ENCODE data around the gene KIF2A.

The KIF2A gene

DNA sequence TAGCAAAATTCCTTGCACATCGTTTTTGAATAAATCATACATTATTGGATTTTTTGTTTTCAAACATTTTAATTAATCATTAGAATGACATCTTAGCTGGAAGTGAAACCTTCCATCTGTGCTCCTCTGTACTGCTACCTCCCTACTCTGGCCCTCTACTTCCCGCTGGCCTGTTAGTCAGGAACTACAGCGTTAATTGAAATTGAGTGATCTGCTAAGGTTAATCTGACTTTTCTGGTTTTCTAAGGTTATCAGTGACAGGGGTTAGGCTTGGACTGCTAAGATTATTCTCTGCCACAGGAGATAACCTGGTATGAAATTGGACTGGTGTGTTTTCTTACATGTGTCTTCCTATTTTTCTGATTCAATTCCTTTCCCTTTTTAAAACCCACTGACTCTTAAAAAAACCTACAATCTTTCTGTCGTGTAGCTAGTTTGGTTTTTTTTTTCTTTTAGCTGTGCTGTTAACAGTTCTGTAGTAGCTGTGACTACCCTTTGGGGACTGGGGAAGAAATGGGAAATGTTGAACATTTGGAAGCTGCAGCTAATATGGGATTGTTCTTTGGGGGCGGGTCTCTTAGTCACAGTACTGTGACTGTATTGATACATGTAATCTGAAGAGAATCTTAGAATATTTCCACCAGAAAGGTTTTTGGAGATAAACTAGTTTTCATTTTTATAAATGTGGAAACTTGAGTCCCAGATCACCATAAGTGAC, 4.6 kb downstream of the KIF2A start:
- intact Hi-C loops (cut with DNase I; ENCODE audit: low total_unique reads): loop anchor here (5.0 kb wide), 1 partner anchor 37 kb away; no protein-coding TSS in a partner anchor
- Histone ChIP-seq H3K27me3 (no peaks in the 10 kb centered on the region), H3K4me3 (no peak overlapping the region), H3K9me3 (no peaks in the 10 kb centered on the region), H3K27ac (no peak overlapping the region), H3K4me1 (peaks cover 0 to 31% (median 17%) of the 10 kb centered on the region in 4 donors), H3K36me3 (no peaks in the 10 kb centered on the region)
- DNase-seq: no peak
- TF ChIP-seq, protein P1, sequence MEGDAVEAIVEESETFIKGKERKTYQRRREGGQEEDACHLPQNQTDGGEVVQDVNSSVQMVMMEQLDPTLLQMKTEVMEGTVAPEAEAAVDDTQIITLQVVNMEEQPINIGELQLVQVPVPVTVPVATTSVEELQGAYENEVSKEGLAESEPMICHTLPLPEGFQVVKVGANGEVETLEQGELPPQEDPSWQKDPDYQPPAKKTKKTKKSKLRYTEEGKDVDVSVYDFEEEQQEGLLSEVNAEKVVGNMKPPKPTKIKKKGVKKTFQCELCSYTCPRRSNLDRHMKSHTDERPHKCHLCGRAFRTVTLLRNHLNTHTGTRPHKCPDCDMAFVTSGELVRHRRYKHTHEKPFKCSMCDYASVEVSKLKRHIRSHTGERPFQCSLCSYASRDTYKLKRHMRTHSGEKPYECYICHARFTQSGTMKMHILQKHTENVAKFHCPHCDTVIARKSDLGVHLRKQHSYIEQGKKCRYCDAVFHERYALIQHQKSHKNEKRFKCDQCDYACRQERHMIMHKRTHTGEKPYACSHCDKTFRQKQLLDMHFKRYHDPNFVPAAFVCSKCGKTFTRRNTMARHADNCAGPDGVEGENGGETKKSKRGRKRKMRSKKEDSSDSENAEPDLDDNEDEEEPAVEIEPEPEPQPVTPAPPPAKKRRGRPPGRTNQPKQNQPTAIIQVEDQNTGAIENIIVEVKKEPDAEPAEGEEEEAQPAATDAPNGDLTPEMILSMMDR (IDR thresholded peaks at IDR 0.05): no peak

DNA sequence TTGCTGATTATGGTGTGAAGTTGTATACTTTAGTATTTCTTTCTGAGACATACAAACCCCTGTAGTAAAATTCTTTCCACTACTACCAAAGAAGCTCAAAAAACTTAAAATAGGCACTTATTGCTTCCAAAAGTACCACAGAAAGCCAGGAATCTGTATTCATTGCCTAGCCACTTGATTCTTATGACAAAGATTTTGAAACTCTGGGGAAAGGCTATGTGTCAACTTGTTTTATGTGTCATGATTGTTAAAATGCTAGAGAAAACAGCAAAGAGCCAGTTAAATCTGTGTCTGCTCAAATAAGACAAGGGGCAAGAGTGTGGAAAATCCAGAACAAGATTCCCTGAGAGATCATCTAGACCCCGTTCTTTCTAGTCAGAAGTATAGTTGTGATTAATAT, 6.0 kb downstream of the KIF2A start:
- no peaks in the 10 kb centered on the region for H3K36me3 ChIP-seq
- no peak for DNase-seq
- H3K9me3 ChIP-seq: no peaks in the 10 kb centered on the region
- H3K4me1 ChIP-seq: peaks cover 0 to 31% (median 17%) of the 10 kb centered on the region in 4 donors
- no peak overlapping the region for H3K4me3 ChIP-seq
- intact Hi-C loops (cut with DNase I; ENCODE audit: low total_unique reads): loop anchor here (5.0 kb wide), 1 partner anchor 35 kb away; no protein-coding TSS in a partner anchor
- TF ChIP-seq, protein P1 (IDR thresholded peaks at IDR 0.05): no peak
- H3K27ac ChIP-seq: peak overlapping the region in 1 of 2 donors; percentile 39
- H3K27me3 ChIP-seq: no peaks in the 10 kb centered on the region

DNA sequence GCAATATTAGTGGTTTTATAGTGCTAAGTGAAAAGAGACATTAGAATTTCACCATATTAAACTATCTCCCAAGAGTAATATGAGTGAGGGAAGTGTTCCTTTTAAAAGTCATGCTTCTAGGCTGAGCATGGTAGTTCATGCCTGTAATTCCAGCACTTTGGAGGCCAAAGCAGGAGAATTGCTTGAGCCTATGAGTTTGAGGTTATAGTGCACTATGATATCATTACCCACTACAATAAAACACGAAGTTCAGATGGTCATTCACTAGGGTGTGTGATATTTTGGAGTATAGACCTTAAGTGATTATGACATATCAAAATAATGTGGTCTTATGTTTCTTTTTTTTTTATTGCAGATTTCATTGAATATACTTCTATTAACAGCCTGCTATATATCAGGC, 6.7 kb downstream of the KIF2A start:
- TF ChIP-seq, protein P1 (IDR thresholded peaks at IDR 0.05): no peak
- H3K36me3 ChIP-seq: no peaks in the 10 kb centered on the region
- DNase-seq: no peak
- H3K4me3 ChIP-seq: no peak overlapping the region
- H3K4me1 ChIP-seq: peaks cover 0 to 27% (median 11%) of the 10 kb centered on the region in 4 donors
- H3K27ac ChIP-seq: no peak overlapping the region
- no peaks in the 10 kb centered on the region for H3K27me3 ChIP-seq
- intact Hi-C loops (cut with DNase I; ENCODE audit: low total_unique reads): loop anchor here (5.0 kb wide), 1 partner anchor 35 kb away; no protein-coding TSS in a partner anchor
- no peaks in the 10 kb centered on the region for H3K9me3 ChIP-seq

DNA sequence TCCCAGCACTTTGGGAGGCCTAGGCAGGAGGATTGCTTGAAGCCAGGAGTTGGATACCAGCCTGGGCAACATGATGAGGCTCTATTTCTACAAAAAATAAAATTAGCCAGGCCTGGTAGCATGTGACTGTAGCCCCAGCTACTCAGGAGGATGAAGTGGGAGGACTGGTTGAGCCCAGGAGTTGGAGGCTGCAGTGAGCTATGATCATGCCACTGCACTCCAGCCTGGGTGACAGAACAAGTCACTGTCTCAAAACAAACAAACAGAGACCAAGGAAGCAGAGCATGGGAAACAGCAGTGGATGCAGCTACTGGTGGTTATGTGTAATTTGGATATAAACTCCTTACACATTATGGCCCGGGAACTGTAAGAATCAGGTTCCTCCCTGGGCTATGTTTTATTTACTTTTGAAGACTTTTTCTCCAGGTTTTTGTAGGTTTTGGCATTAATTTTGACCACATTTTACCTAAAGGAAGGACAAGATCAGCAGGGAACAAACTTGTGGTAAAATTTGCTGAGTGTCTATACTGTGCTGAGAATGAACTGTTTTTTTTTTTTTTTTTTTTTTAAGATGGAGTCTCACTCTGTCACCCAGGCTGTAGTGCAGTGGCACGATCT, 8.3 kb downstream of the KIF2A start:
- H3K27ac ChIP-seq: no peak overlapping the region
- no peak overlapping the region for H3K4me3 ChIP-seq
- H3K4me1 ChIP-seq: peaks cover 0 to 19% (median 8%) of the 10 kb centered on the region in 4 donors
- H3K9me3 ChIP-seq: no peaks in the 10 kb centered on the region
- TF ChIP-seq, protein P1 (IDR thresholded peaks at IDR 0.05): no peak
- intact Hi-C loops (cut with DNase I; ENCODE audit: low total_unique reads): loop anchor here (5.0 kb wide), 1 partner anchor 33 kb away; no protein-coding TSS in a partner anchor
- DNase-seq: no peak
- H3K36me3 ChIP-seq: no peaks in the 10 kb centered on the region
- H3K27me3 ChIP-seq: no peaks in the 10 kb centered on the region

DNA sequence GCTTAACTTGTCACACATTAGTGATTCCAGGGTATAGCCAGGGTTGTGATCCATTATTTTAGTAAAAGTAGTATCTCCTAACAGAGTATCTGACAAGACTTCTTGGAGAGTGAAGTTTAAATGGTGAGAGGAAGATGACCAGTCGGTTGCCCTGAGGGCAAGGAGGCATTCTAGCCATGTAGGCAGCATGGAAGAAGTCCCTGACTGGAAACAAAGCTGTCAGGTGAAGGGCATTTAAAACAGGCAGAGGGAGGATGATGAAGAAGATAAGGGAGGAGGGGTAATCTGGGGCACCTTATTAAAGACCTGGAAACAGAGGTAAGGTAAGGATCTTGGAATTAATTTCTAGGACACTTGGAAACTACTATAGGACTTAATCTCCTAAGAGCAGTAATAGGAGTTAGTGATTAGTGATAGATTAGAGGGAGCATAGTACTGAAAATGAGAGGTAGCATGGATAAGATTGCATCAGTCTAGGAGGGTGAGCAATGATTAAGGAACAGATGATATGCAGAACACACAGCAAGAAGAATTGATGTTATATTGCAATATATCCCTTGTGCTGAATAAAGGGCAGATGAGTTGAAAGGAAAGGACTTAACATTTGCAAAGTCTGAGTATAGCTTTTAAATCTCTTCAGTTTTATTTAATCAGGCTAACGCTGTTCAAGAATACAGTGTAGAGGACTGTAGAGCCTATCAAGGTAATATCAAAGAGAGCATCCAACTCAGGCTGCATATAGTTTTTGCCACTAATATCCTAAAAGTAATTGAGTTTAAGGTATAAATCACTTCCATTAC, 9.6 kb downstream of the KIF2A start:
- Histone ChIP-seq H3K27ac (no peak overlapping the region), H3K36me3 (no peaks in the 10 kb centered on the region), H3K9me3 (no peaks in the 10 kb centered on the region), H3K4me1 (peaks cover 0 to 19% (median 8%) of the 10 kb centered on the region in 4 donors), H3K27me3 (no peaks in the 10 kb centered on the region), H3K4me3 (no peak overlapping the region)
- intact Hi-C loops (cut with DNase I; ENCODE audit: low total_unique reads): no loop called here
- TF ChIP-seq, protein P1 (IDR thresholded peaks at IDR 0.05): no peak
- DNase-seq: no peak
